B cell (primary cell): Measurements from ENCODE around the gene STK40. TPM values are rescaled to one million over a fixed set of nuclear protein-coding genes. Genes with fewer than 3 reads are reported as not detected.

Experiments
- ATAC-seq: fragments of 200-7000 bp; cut with Tn5 transposase; one replicate; pipeline ENCODE4 v1.10.0; 2021; ENCODE audit warnings: low read depth, mild to moderate bottlenecking, moderate number of reproducible peaks, moderate library complexity
- CTCF ChIA-PET: fragments of 350-600 bp; sonication (Branson Sonifier 250); formaldehyde crosslinking; loops from one replicate; lab custom pipeline; 2021; ENCODE audit warnings: antibody characterized with exemption, inconsistent platforms; lab: Charles Lee
- POLR2A ChIA-PET: fragments of 350-600 bp; sonication (Branson Sonifier 250); formaldehyde crosslinking; loops from one replicate; lab custom pipeline; 2021; ENCODE audit warnings: antibody characterized with exemption; lab: Charles Lee
- DNase-seq: peaks from one replicate; pipeline ENCODE4 v3.0.0; 2013
- H2AFZ ChIP-seq: 2 replicates; pipeline ENCODE4 v1.6.1; 2012; ENCODE audit warnings: mild to moderate bottlenecking, low read depth, low read length; ENCODE audit not compliant: insufficient read depth, poor library complexity, severe bottlenecking
- H3K27ac ChIP-seq, 2 donors: 1 replicate in 1 of 2; 2 replicates in 1 of 2; pipeline ENCODE4 v1.5.1; 2012 to 2013; ENCODE audit warnings: low read length in 2 of 2, mild to moderate bottlenecking in 2 of 2, moderate library complexity in 1 of 2
- H3K27me3 ChIP-seq, 4 experiments: fragments of 200-600 bp in 1 of 4; sonication (generic) in 1 of 4; replicated peaks in 1 of 4; 1 replicate in 2 of 4; 2 replicates in 2 of 4; pipeline versions ENCODE4 v1.6.1 to v1.7.0; 2013 to 2016; ENCODE audit warnings: low read length in 3 of 4, mild to moderate bottlenecking in 2 of 4, mixed read lengths in 1 of 4, moderate library complexity in 1 of 4; ENCODE audit not compliant: insufficient read depth in 4 of 4, control insufficient read depth in 3 of 4; ENCODE audit errors: control extremely low read depth in 1 of 4
- H3K36me3 ChIP-seq, 2 experiments: replicated peaks in 1 of 2; 1 replicate in 1 of 2; 2 replicates in 1 of 2; pipeline versions ENCODE4 v1.6.1 to v1.7.1; 2013; ENCODE audit warnings: low read length in 1 of 2; ENCODE audit not compliant: insufficient read depth in 2 of 2, control insufficient read depth in 1 of 2; ENCODE audit errors: control extremely low read depth in 1 of 2, extremely low read depth in 1 of 2
- H3K4me1 ChIP-seq, 2 donors: fragments of 200-600 bp in 1 of 2; sonication (generic) in 1 of 2; 1 replicate in 1 of 2; 2 replicates in 1 of 2; pipeline versions ENCODE4 v1.5.1 to v1.6.1; 2013 to 2017; ENCODE audit warnings: low read length in 2 of 2; ENCODE audit not compliant: control insufficient read depth in 2 of 2, insufficient read depth in 2 of 2
- H3K4me2 ChIP-seq: replicated peaks from 2 replicates; pipeline ENCODE3; 2012; ENCODE audit warnings: mild to moderate bottlenecking, low read depth, low read length; ENCODE audit not compliant: poor library complexity, severe bottlenecking
- H3K4me3 ChIP-seq, 5 experiments: fragments of 200-600 bp in 1 of 5; sonication (generic) in 1 of 5; 1 replicate in 3 of 5; 2 replicates in 2 of 5; pipeline versions ENCODE4 v1.5.1 to v1.7.0; 2011 to 2016; ENCODE audit warnings: low read length in 4 of 5, mild to moderate bottlenecking in 4 of 5, low read depth in 2 of 5, control low read depth in 1 of 5, moderate library complexity in 1 of 5; ENCODE audit not compliant: insufficient read depth in 1 of 5; ENCODE audit errors: control extremely low read depth in 1 of 5, extremely low read depth in 1 of 5
- H3K79me2 ChIP-seq: fragments of 200-600 bp; sonication (generic); one replicate; pipeline ENCODE4 v1.6.0; 2016; ENCODE audit warnings: low read length; ENCODE audit not compliant: control insufficient read depth, insufficient read depth
- H3K9ac ChIP-seq: fragments of 200-600 bp; sonication (generic); 2 replicates; pipeline ENCODE4 v1.6.1; 2017; ENCODE audit warnings: mild to moderate bottlenecking, low read length, moderate library complexity
- H3K9me3 ChIP-seq, 3 donors: one replicate each; pipeline versions ENCODE4 v1.6.1 to v1.7.1; 2013; ENCODE audit warnings: low read length in 2 of 3; ENCODE audit not compliant: control insufficient read depth in 2 of 3, insufficient read depth in 1 of 3; ENCODE audit errors: control extremely low read depth in 1 of 3
- H4K20me1 ChIP-seq: 2 replicates; pipeline ENCODE4 v1.6.0; 2012; ENCODE audit warnings: mild to moderate bottlenecking, low read length; ENCODE audit not compliant: insufficient read depth, control insufficient read depth, poor library complexity, severe bottlenecking
- H3K27ac Mint-ChIP-seq: one replicate; pipeline ENCODE4 v1.8.0; 2021; ENCODE audit warnings: mixed read lengths
- H3K27me3 Mint-ChIP-seq: one replicate; pipeline ENCODE4 v1.8.0; 2021; ENCODE audit warnings: mixed read lengths
- H3K4me1 Mint-ChIP-seq: one replicate; pipeline ENCODE4 v1.8.0; 2021; ENCODE audit warnings: mixed read lengths
- H3K4me3 Mint-ChIP-seq: one replicate; pipeline ENCODE4 v1.8.0; 2021; ENCODE audit warnings: mixed read lengths
- H3K9me3 Mint-ChIP-seq: one replicate; pipeline ENCODE4 v1.8.0; 2022; ENCODE audit warnings: mixed read lengths; ENCODE audit not compliant: insufficient read depth
- EZH2 ChIP-seq: IDR thresholded peaks from 2 replicates; pipeline ENCODE4 v1.6.1; 2012; ENCODE audit warnings: borderline replicate concordance, low read depth, mild to moderate bottlenecking, moderate library complexity, low read length; ENCODE audit not compliant: insufficient read depth, poor library complexity, severe bottlenecking
- WGBS: methylation state at CpG from one replicate; pipeline ENCODE4 v1.1.5; 2013; ENCODE audit warnings: missing lambda C conversion rate; ENCODE audit not compliant: insufficient coverage; 5-methylcytosine and 5-hydroxymethylcytosine counted together
- intact Hi-C: fragments of 100-400 bp; cut with micrococcal nuclease; formaldehyde crosslinking; loops from one replicate; pipeline ENCODE4 v1.10.0; 2022
- polyA plus RNA-seq: library from polyadenylated mRNA; depleted of rRNA; stranded (reverse); fragments of >200 nt; gene quantifications from 2 replicates; pipeline ENCODE4 v1.2.3, GENCODE V29; 2012
- total RNA-seq, 2 donors: library from RNA; stranded (reverse); fragments of 120-200 nt in 1 of 2; gene quantifications; 1 replicate in 1 of 2; 2 replicates in 1 of 2; pipeline versions ENCODE4 v1.2.3 to v1.2.4, GENCODE V29; 2013 to 2022
- TF ChIP-seq, protein P1 (sequence below): fragments of 200-600 bp; IDR thresholded peaks from one replicate; pipeline ENCODE4 v1.8.0; 2022; ENCODE audit warnings: antibody characterized with exemption, mild to moderate bottlenecking

The STK40 gene
- total and polyA plus RNA-seq, 2 donors (not counting 1 experiment from before 2014, with no cell fraction given) = 53.1 to 69.1 TPM

DNA sequence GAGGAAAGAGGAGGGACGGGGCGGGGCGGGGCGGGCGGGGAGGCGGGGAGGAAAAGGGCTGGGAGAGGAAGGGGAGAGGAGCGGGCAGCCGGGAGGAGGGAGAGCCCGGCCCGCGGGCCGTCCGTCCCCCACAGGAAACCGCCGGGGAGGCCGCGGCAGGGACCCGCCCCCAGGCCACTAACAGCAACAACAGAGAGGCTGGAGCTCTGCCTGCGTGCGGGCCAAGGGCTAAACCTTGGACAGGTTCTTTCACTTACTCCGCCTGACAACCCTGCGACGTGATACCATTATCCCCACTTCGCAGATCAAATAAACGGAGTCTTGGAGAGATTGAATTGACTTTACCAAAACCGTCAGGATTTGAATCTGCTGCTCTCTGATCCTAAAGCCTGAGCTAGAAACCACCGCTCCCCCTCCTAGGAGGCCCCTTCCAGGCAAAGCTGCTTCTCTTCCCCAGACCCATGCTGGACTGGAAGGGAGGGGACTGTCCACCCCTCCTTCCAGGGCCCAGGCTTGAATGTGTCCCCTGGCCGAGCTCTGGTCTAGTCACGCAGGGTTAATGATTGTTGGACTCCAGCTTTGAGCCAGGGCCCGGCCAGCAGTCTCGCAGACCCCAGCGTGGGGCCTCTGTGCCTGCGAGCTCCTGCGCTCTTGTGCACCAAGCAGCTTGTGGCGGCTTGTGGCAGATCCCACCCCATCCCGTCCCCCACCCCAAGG is 61.9 kb downstream of the STK40 start, which contains the start of gene EVA1B:
Gene EVA1B, minus strand, starts transcription at position 10 of the 717 bp plus-strand sequence. CDS start 608 bp downstream, outside the sequence.
- Histone ChIP-seq H3K4me2 (peak within 1 kb of the TSS; percentile 97), H3K27me3 (peaks cover 0 to 36% (median 12%) of the 10 kb centered on the region in 4 experiments), H2AFZ (peak within 1 kb of the TSS; percentile 71), H3K9me3 (no peaks in the 10 kb centered on the region), H3K4me3 (peak within 1 kb of the TSS; percentile 35 to 78 (median 63)), H3K27ac (no peak within 1 kb of the TSS), H3K9ac (peak within 1 kb of the TSS; percentile 71), H3K4me1 (peaks cover 33 to 40% of the 10 kb centered on the region in 2 donors), H3K79me2 (no peaks in the 10 kb centered on the region), H3K36me3 (no peaks in the 10 kb centered on the region), H4K20me1 (peaks cover 8% of the 10 kb centered on the region)
- WGBS = 7% methylated on average over 25 of the region's 36 CpGs
- H3K27ac Mint-ChIP-seq = peak within 1 kb of the TSS; percentile 26
- peaks cover 32% of the 10 kb centered on the region for H3K4me1 Mint-ChIP-seq
- H3K4me3 Mint-ChIP-seq = peak within 1 kb of the TSS; percentile 84
- ATAC-seq = peak; percentile 46
- H3K9me3 Mint-ChIP-seq = no peaks in the 10 kb centered on the region
- POLR2A ChIA-PET = interaction anchor here (1.0 to 1.2 kb wide), 3 partner anchors 8 to 141 kb away, joined by 3 to 6 read pairs (median 3); partner anchors contain the start of gene MRPS15
- intact Hi-C loops = loop anchor here (1.0 to 5.0 kb wide), 2 partner anchors 17 to 44 kb away; partner anchors contain the start of gene SH3D21
- peaks cover 28% of the 10 kb centered on the region for H3K27me3 Mint-ChIP-seq
- CTCF ChIA-PET = interaction anchor here (0.7 to 2.1 kb wide), 8 partner anchors 9 to 218 kb away, joined by 3 to 7 read pairs (median 4); partner anchors contain the start of gene THRAP3
- TF ChIP-seq, protein P1, sequence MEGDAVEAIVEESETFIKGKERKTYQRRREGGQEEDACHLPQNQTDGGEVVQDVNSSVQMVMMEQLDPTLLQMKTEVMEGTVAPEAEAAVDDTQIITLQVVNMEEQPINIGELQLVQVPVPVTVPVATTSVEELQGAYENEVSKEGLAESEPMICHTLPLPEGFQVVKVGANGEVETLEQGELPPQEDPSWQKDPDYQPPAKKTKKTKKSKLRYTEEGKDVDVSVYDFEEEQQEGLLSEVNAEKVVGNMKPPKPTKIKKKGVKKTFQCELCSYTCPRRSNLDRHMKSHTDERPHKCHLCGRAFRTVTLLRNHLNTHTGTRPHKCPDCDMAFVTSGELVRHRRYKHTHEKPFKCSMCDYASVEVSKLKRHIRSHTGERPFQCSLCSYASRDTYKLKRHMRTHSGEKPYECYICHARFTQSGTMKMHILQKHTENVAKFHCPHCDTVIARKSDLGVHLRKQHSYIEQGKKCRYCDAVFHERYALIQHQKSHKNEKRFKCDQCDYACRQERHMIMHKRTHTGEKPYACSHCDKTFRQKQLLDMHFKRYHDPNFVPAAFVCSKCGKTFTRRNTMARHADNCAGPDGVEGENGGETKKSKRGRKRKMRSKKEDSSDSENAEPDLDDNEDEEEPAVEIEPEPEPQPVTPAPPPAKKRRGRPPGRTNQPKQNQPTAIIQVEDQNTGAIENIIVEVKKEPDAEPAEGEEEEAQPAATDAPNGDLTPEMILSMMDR = no peak
- no peak for TF ChIP-seq EZH2
- DNase-seq = peak; percentile 49
